Smooth muscle cell of the brain vasculature (primary cell): Measurements from ENCODE around the gene SFXN2.
A peak's percentile ranks its signal among the peaks of the same experiment; 100 is the strongest.
"Not testable (repeated sequence)": the region's sequence is repeated elsewhere in the genome, so short reads cannot be mapped to it uniquely, and the experiment has no call there.

Source experiments
- DNase-seq: peaks from one replicate; pipeline ENCODE4 v3.0.0-alpha.2; 2012; ENCODE audit warnings: low read depth, low spot score

SFXN2 gene

GRCh38 chr10:102714621-102715455, at the start of gene SFXN2:
SFXN2 (plus strand) TSS chr10:102714636; CDS start chr10:102726637, 12,001 bp downstream.
- no peak for DNase-seq

GRCh38 chr10:102665904-102666509, 48.4 kb upstream of the SFXN2 start:
- DNase-seq: no peak

- not testable (repeated sequence) for DNase-seq
These were observed 47.0 kb upstream of the SFXN2 start for GRCh38 chr10:102667411-102667810.

GRCh38 chr10:102668326-102669107, 45.9 kb upstream of the SFXN2 start:
- no peak for DNase-seq

- DNase-seq: no peak
These were observed 45.0 kb upstream of the SFXN2 start for GRCh38 chr10:102669206-102670064.

- no peak for DNase-seq
These were observed 44.3 kb upstream of the SFXN2 start for GRCh38 chr10:102670065-102670670.

GRCh38 chr10:102670871-102671434, 43.5 kb upstream of the SFXN2 start:
- DNase-seq: no peak

GRCh38 chr10:102673236-102673818, 41.1 kb upstream of the SFXN2 start:
- DNase-seq: no peak

GRCh38 chr10:102673819-102674511, 40.5 kb upstream of the SFXN2 start:
- DNase-seq: peak; percentile 35

- no peak for DNase-seq
These were observed 39.9 kb upstream of the SFXN2 start for GRCh38 chr10:102674566-102674965.

- DNase-seq: no peak
These were observed 39.3 kb upstream of the SFXN2 start for GRCh38 chr10:102675011-102675665.

- peak; percentile 75 for DNase-seq
These were observed 38.5 kb upstream of the SFXN2 start for GRCh38 chr10:102675666-102676533.

GRCh38 chr10:102676534-102677315, 37.7 kb upstream of the SFXN2 start:
- DNase-seq: no peak

GRCh38 chr10:102677331-102678067, 36.9 kb upstream of the SFXN2 start:
- DNase-seq: no peak

GRCh38 chr10:102678068-102678400, 36.4 kb upstream of the SFXN2 start:
- DNase-seq: no peak

- peak; percentile 63 for DNase-seq
These were observed 35.6 kb upstream of the SFXN2 start for GRCh38 chr10:102678842-102679289.

GRCh38 chr10:102679596-102679995, 34.8 kb upstream of the SFXN2 start:
- no peak for DNase-seq
